HepG2 (cell line): Measurements from ENCODE around the gene PSAP. TPM values are rescaled to one million over a fixed set of nuclear protein-coding genes. Genes with fewer than 3 reads are reported as not detected.

Experiments used
- ATAC-seq: fragments of 200-7000 bp; cut with Tn5 transposase; 3 replicates; pipeline ENCODE4 v1.9.1; 2020; ENCODE audit warnings: mild to moderate bottlenecking, moderate library complexity
- BruUV-seq: library from RNA; stranded (reverse); fragments of 400-500 nt; replicated peaks from 2 replicates; lab custom pipeline; 2021; lab: Mats Ljungman, UMichigan
- CTCF ChIA-PET: fragments of 300-600 bp; formaldehyde crosslinking; extraction: SDS; loops from one replicate; lab custom pipeline; 2021; ENCODE audit warnings: low total read pairs, inconsistent platforms, low intra/inter-chr PET ratio; lab: Yijun Ruan, JAX
- POLR2A ChIA-PET: fragments of 350-600 bp; sonication (Branson Sonifier 250); formaldehyde crosslinking; loops from one replicate; lab custom pipeline; 2020; ENCODE audit warnings: antibody characterized with exemption, inconsistent platforms; lab: Yijun Ruan, JAX
- DNase-seq: peaks from one replicate; pipeline ENCODE4 v3.0.0-alpha.2; 2015; ENCODE audit warnings: low spot score
- FAIRE-seq: peaks from 3 replicates; lab custom pipeline; 2011; peaks lifted over from hg19 to GRCh38; lab: Jason Lieb, UNC
- H2AFZ ChIP-seq: one replicate; pipeline ENCODE4 v1.6.1; 2011; ENCODE audit warnings: low read length, inconsistent platforms
- H3K27ac ChIP-seq: fragments of 300-600 bp; 3 replicates; pipeline ENCODE4 v1.8.0; 2011; ENCODE audit warnings: mixed run types, mild to moderate bottlenecking, mixed read lengths, low read length, inconsistent platforms; ENCODE audit not compliant: insufficient read depth; ENCODE audit errors: extremely low read length
- H3K27me3 ChIP-seq, 2 experiments: fragments of 200-600 bp in 1 of 2; 2 replicates in 1 of 2; 3 replicates in 1 of 2; pipeline versions ENCODE4 v1.6.0 to v1.8.0; 2011; ENCODE audit warnings: low read length in 2 of 2, mild to moderate bottlenecking in 2 of 2, moderate library complexity in 2 of 2, inconsistent platforms in 1 of 2; ENCODE audit not compliant: insufficient read depth in 2 of 2, control insufficient read depth in 1 of 2
- H3K36me3 ChIP-seq, 2 experiments: fragments of 200-600 bp in 1 of 2; replicated peaks in 1 of 2; 2 replicates in 1 of 2; 3 replicates in 1 of 2; pipeline versions ENCODE4 v1.5.1 to v1.8.0; 2011; ENCODE audit warnings: low read length in 2 of 2, inconsistent platforms in 1 of 2; ENCODE audit not compliant: insufficient read depth in 2 of 2, control insufficient read depth in 1 of 2
- H3K4me1 ChIP-seq: 2 replicates; pipeline ENCODE4 v1.5.1; 2012; ENCODE audit warnings: low read length, inconsistent platforms; ENCODE audit not compliant: insufficient read depth
- H3K4me2 ChIP-seq: 2 replicates; pipeline ENCODE4 v1.6.0; 2011; ENCODE audit warnings: low read depth, low read length, inconsistent platforms
- H3K4me3 ChIP-seq, 3 experiments: fragments of 200-600 bp in 1 of 3; sonication (generic), shearing (Covaris generic) in 1 of 3; replicated peaks in 1 of 3; 2 replicates each; pipeline ENCODE4 v1.5.1; 2011 to 2016; ENCODE audit warnings: low read length in 3 of 3, inconsistent platforms in 2 of 3, low read depth in 2 of 3, mild to moderate bottlenecking in 2 of 3, control low read depth in 1 of 3, mixed read lengths in 1 of 3; ENCODE audit not compliant: insufficient read depth in 1 of 3
- H3K79me2 ChIP-seq: one replicate; pipeline ENCODE4 v1.6.1; 2011; ENCODE audit warnings: low read length, inconsistent platforms; ENCODE audit not compliant: insufficient read depth
- H3K9ac ChIP-seq: 2 replicates; pipeline ENCODE4 v1.6.0; 2011; ENCODE audit warnings: mild to moderate bottlenecking, low read depth, low read length, inconsistent platforms; ENCODE audit not compliant: insufficient read depth
- H3K9me3 ChIP-seq: 2 replicates; pipeline ENCODE4 v1.5.1; 2012; ENCODE audit warnings: mild to moderate bottlenecking, low read length
- H4K20me1 ChIP-seq: 2 replicates; pipeline ENCODE4 v1.6.0; 2011; ENCODE audit warnings: inconsistent platforms, mild to moderate bottlenecking, low read length, moderate library complexity; ENCODE audit not compliant: insufficient read depth
- ATF6 ChIP-seq: sonication (generic); formaldehyde crosslinking; conservative IDR thresholded peaks from 2 replicates; pipeline ENCODE4 v1.4.0; 2020; ENCODE audit warnings: missing genetic modification reagents
- IRF2 ChIP-seq: IDR thresholded peaks from 2 replicates; pipeline ENCODE4 v1.6.1; 2018; ENCODE audit warnings: missing genetic modification reagents, missing compliant biosample characterization
- KDM1A ChIP-seq: IDR thresholded peaks from 2 replicates; pipeline ENCODE4 v1.6.1; 2016; ENCODE audit warnings: missing compliant biosample characterization
- NCOR1 ChIP-seq: fragments of 200-600 bp; sonication (generic); IDR thresholded peaks from 2 replicates; pipeline ENCODE4 v1.7.0; 2017; ENCODE audit warnings: antibody characterized with exemption, low read length, borderline replicate concordance
- NFYC ChIP-seq: IDR thresholded peaks from 2 replicates; pipeline ENCODE4 v1.6.1; 2016; ENCODE audit warnings: missing genetic modification reagents, missing compliant biosample characterization
- PAWR ChIP-seq: sonication (generic); formaldehyde crosslinking; IDR thresholded peaks from 2 replicates; pipeline ENCODE4 v1.4.0; 2020; ENCODE audit warnings: missing genetic modification reagents, mild to moderate bottlenecking, borderline replicate concordance
- RFXANK ChIP-seq: IDR thresholded peaks from 2 replicates; pipeline ENCODE4 v1.6.1; 2016
- TCF7 ChIP-seq: sonication (generic); IDR thresholded peaks from 2 replicates; pipeline ENCODE4 v1.6.1; 2016; ENCODE audit warnings: antibody characterized with exemption, low read depth
- ZBTB46 ChIP-seq: sonication (generic); formaldehyde crosslinking; IDR thresholded peaks from 2 replicates; pipeline ENCODE4 v1.4.0; 2020; ENCODE audit warnings: mild to moderate bottlenecking, missing genetic modification reagents, borderline replicate concordance
- ZNF552 ChIP-seq: sonication (generic); formaldehyde crosslinking; IDR thresholded peaks from 2 replicates; pipeline ENCODE4 v1.9.0; 2022; ENCODE audit warnings: missing genetic modification reagents, mild to moderate bottlenecking, borderline replicate concordance
- ZNF737 ChIP-seq: sonication (generic); formaldehyde crosslinking; IDR thresholded peaks from 2 replicates; pipeline ENCODE4 v1.5.0; 2020; ENCODE audit warnings: missing genetic modification reagents, mild to moderate bottlenecking, borderline replicate concordance
- ZSCAN20 ChIP-seq: sonication (generic); formaldehyde crosslinking; IDR thresholded peaks from 2 replicates; pipeline ENCODE4 v1.4.0; 2020; ENCODE audit warnings: missing genetic modification reagents, mild to moderate bottlenecking, borderline replicate concordance
- WGBS: methylation state at CpG from one replicate; pipeline ENCODE4 v1.1.6; 2017; ENCODE audit warnings: low lambda C conversion rate; 5-methylcytosine and 5-hydroxymethylcytosine counted together
- in situ Hi-C: cut with HindIII; loops from 2 replicates; pipeline ENCODE4 v1.10.0; 2017; ENCODE audit warnings: low pct_unique_long_range_greater_than_20kb; ENCODE audit not compliant: extremely low pct_ligation_motif_present
- intact Hi-C: fragments of 100-400 bp; cut with micrococcal nuclease; formaldehyde crosslinking; loops from one replicate; pipeline ENCODE4 v1.10.0; 2022; ENCODE audit not compliant: unreplicated experiment
- polyA plus RNA-seq, 8 experiments: library from polyadenylated mRNA; depleted of rRNA in 3 of 8; stranded (reverse) in 7 of 8; unstranded in 1 of 8; fragments of >200 nt; fragmentation: Illumina TruSeq in 4 of 8; extraction: Trizol in 4 of 8; gene quantifications; 2 replicates each; pipeline versions ENCODE4 v1.2.1 to v1.2.3, GENCODE V29; 2011 to 2016; ENCODE audit warnings: low read depth in 4 of 8, missing spikeins in 1 of 8, mixed read lengths in 1 of 8; ENCODE audit not compliant: insufficient read depth in 1 of 8
- total RNA-seq, 5 experiments: library from RNA; depleted of rRNA; stranded (reverse); fragments of >200 nt; fragmentation: Illumina TruSeq; extraction: Trizol; gene quantifications; 2 replicates each; pipeline ENCODE4 v1.2.3, GENCODE V29; 2016; ENCODE audit warnings: low read depth in 1 of 5
- TF ChIP-seq, protein P1 (sequence below): sonication (generic); formaldehyde crosslinking; IDR thresholded peaks from 2 replicates; pipeline ENCODE4 v1.4.0; 2020; ENCODE audit warnings: missing genetic modification reagents, borderline replicate concordance

Gene PSAP
- total and polyA plus RNA-seq, 2 of the 13 experiments (the other 11 are each of a cell fraction or from before 2014, with no cell fraction given): 323 to 643 TPM

GRCh38 chr10:71770789-71771188 lies 80.3 kb downstream of the PSAP start:
- ChIA-PET CTCF (no interaction called here), POLR2A (no interaction called here)
- no peaks in the 10 kb centered on the region for H3K36me3 ChIP-seq
- H3K9me3 ChIP-seq: no peaks in the 10 kb centered on the region
- BruUV-seq: no TSS peak
- no peak overlapping the region for H3K4me3 ChIP-seq
- no peaks in the 10 kb centered on the region for H3K79me2 ChIP-seq
- WGBS: 0% methylated on average over 1 of the region's 3 CpGs
- intact Hi-C loops (loop anchor here (5.0 kb wide), 1 partner anchor 42 kb away; no protein-coding TSS in a partner anchor), in situ Hi-C loops (no loop called here)
- no peak for TF ChIP-seq RFXANK
- H3K9ac ChIP-seq: no peak overlapping the region
- no peak for ATAC-seq
- H3K4me1 ChIP-seq: peaks cover 37% of the 10 kb centered on the region
- no peak overlapping the region for H3K4me2 ChIP-seq
- FAIRE-seq: no peak
- H3K27me3 ChIP-seq: peaks cover 3 to 31% of the 10 kb centered on the region in 2 experiments; a peak in 4 of 5 replicates
- H4K20me1 ChIP-seq: no peaks in the 10 kb centered on the region
- H3K27ac ChIP-seq: no peak overlapping the region
- no peak overlapping the region for H2AFZ ChIP-seq
- DNase-seq: no peak

DNA sequence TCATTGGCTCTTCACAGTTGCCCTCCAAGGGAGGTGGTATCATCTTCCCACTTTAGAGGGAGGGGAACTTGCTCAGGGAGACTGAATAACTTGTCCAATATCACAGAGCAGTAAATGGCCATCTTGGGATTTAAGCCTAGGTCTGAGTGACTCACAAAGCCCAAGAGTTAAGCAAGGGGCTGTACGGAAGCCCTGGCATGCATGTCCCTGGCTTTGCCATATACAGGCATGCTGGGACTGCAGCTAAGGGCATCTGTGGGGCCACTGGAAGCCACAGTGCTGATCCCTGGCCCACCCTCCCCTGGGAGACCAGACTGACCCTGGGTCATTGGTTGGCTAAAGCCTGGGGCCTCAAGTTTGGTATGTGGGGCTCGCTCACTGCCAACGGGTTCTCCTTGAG lies 80.8 kb downstream of the PSAP start:
- Histone ChIP-seq H3K9me3 (no peaks in the 10 kb centered on the region), H3K9ac (no peak overlapping the region), H4K20me1 (no peaks in the 10 kb centered on the region), H3K36me3 (no peaks in the 10 kb centered on the region), H3K79me2 (no peaks in the 10 kb centered on the region), H3K4me3 (no peak overlapping the region), H3K4me2 (no peak overlapping the region), H2AFZ (no peak overlapping the region), H3K4me1 (peaks cover 42% of the 10 kb centered on the region), H3K27ac (no peak overlapping the region), H3K27me3 (peaks cover 5 to 36% of the 10 kb centered on the region in 2 experiments)
- DNase-seq (no peak), FAIRE-seq (no peak), ATAC-seq (no peak)
- ChIA-PET POLR2A (no interaction called here), CTCF (no interaction called here)
- in situ Hi-C loops (no loop called here), intact Hi-C loops (loop anchor here (5.0 kb wide), 1 partner anchor 42 kb away; no protein-coding TSS in a partner anchor)
- no TSS peak for BruUV-seq
- WGBS: 80% methylated on average over 1 of the region's 3 CpGs
- no peak for TF ChIP-seq ZNF737 (CRISPR knock-in tag)
- TF ChIP-seq ZNF552 (CRISPR knock-in tag): no peak
- TF ChIP-seq ZBTB46 (CRISPR knock-in tag): no peak
- TF ChIP-seq ZSCAN20 (CRISPR knock-in tag): no peak
- no peak for TF ChIP-seq KDM1A (CRISPR knock-in tag)
- TF ChIP-seq PAWR: no peak
- TF ChIP-seq, protein P1, sequence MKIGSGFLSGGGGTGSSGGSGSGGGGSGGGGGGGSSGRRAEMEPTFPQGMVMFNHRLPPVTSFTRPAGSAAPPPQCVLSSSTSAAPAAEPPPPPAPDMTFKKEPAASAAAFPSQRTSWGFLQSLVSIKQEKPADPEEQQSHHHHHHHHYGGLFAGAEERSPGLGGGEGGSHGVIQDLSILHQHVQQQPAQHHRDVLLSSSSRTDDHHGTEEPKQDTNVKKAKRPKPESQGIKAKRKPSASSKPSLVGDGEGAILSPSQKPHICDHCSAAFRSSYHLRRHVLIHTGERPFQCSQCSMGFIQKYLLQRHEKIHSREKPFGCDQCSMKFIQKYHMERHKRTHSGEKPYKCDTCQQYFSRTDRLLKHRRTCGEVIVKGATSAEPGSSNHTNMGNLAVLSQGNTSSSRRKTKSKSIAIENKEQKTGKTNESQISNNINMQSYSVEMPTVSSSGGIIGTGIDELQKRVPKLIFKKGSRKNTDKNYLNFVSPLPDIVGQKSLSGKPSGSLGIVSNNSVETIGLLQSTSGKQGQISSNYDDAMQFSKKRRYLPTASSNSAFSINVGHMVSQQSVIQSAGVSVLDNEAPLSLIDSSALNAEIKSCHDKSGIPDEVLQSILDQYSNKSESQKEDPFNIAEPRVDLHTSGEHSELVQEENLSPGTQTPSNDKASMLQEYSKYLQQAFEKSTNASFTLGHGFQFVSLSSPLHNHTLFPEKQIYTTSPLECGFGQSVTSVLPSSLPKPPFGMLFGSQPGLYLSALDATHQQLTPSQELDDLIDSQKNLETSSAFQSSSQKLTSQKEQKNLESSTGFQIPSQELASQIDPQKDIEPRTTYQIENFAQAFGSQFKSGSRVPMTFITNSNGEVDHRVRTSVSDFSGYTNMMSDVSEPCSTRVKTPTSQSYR (CRISPR knock-in tag): no peak
- TF ChIP-seq IRF2 (CRISPR knock-in tag): no peak
- no peak for TF ChIP-seq NFYC (CRISPR knock-in tag)
- TF ChIP-seq NCOR1: no peak
- TF ChIP-seq TCF7: no peak
- no peak for TF ChIP-seq ATF6
